NCI-H774 (cell line): ENCODE measurements around the gene VRK2.
"Not testable (repeated sequence)": the region's sequence is repeated elsewhere in the genome, so short reads cannot be mapped to it uniquely, and the experiment has no call there.

ENCODE experiments used
- DNase-seq: peaks from one replicate; lab custom pipeline; 2025; lab: John Stamatoyannopoulos, UW

The VRK2 gene

DNA sequence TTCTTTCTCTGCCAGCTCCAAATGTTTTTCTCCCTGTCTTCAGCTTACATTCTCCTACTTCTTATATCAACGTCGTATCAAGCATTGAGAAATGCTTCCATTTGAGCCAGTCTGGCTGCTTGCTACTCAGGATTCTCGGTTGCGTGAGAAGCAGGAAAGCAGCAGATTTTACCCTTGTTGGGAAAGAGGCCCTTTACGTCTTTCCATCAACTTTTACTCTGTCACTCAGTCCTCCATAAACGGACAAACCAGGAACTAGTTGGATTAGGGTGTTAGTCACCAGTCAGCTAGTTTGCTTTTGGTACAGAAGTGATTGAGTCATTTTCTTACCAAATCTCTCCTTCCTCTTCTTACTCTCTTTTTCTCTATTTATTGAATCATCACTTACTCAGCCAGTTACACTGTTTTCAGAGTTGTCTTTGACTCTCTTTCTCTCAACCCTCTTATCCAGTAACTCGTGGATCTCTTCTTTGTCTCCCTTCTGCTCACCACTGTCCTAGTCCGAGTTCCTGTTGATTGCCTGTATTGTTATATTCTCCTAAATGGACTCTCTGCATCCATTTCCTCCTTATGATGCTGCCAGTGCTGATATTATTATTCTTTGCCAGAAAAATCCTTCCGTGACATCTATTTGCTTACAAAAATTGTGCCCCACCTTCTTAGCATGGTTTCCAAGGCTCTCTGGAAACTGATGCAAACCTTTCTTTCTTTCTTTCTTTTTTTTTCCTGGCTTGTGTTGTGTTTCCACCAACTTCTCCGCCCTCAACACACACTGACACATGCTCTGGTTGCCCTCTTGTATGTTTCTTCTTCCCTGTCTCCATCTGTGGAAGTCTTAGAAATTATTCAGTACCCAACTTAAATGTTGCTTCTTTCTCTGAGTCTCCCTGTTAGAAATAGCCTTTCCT lies 61.5 kb downstream of the VRK2 start:
- no peak for DNase-seq

DNA sequence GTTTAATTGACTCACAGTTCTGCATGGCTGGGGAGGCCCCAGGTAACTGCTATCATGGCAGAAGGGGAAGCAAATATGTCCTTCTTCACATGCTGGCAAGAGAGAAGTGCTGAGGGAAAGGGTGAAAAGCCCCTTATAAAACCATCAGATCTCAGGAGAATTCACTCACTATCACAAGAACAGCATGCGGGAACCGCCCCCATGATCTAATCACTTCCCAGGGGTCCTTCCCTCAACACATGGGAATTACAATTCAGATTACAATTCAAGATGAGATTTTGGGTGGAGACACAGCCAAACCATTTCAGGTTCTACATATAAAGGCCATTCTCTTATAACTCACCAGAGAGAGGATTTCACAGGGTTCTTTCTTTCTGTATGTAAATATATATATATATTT lies 62.9 kb downstream of the VRK2 start:
- no peak for DNase-seq

DNA sequence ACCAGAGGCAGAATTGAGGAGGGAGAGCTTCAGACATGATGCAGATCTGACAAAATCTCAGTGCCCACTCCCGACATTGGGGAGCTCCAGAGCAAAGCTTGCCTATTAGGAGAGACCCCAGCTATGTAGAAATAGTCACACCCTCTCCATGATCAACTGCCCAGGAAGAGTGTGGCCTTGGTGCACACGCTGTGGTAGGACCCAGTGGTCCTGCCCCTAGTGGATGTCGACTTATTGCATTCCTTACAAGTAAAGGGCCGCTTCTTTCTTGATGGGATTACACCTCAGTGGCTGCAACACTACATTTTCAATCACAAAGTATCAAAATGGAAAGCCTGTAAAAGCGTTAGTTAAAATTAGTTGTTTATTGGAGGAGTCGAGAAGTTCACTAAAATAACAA lies 64.2 kb downstream of the VRK2 start:
- DNase-seq, result no peak

DNA sequence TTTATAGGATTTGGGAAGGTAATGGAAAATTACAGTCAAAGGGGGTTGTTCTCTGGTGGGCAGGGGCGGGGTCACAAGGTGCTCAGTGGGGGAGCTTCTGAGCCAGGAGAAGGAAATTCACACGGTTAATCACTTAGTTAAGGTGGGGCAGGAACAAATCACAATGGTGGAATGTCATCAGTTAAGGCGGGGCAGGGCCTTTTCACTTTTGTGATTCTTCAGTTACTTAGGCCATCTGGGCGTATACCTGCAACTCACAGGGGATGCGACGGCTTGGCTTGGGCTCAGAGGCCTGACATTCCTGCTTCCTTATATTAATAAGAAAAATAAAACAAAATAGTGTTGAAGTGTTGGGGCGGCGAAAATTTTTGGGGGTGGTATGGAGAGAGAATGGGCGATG lies 67.0 kb downstream of the VRK2 start:
- DNase-seq, result not testable (repeated sequence)

DNA sequence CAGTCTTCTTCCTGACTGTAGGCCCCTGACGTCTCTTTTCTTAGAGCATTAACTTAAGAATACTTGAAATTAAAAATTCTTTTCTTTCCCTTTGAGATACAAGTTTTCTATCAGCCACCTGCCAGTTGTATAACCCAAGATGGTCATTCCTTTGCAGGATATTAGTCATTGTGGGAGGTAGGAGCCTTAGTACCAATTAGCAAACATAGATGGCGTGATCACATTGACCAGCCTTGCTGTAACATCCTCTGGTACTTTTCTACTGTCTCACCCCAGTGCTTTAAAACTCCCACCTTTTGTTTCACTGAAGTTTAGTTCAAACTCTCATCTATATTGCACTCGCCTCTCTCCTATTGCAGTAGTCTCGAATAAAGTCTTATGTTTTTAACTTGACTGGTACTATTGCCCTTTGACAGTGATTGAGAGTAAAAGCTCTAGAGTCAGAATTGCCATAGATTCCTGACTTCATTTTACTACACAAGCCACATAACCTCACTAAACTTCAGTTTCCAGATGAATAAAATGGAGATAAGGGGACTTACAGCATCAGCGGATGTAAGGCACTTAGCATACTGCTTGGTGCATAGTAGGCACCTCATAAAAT lies 74.1 kb downstream of the VRK2 start:
- DNase-seq, result no peak

DNA sequence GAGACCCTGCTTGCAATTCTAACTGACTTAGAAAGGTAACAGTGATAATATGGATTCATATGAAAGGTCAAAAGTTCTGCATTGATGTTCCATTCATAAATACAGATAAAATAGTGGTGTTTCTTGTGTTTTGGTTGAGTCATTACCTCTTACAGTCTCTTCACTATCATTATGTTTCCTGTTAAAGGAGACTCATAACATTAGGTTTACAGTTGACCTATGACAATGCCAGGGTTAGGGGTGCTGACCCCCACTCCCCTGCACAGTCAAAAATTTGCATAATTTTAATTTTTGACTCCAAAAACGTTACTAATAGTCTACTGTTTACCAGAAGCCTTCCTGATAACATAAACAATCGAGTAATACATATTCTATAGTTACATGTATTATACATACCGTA lies 75.4 kb downstream of the VRK2 start:
- DNase-seq, result no peak

DNA sequence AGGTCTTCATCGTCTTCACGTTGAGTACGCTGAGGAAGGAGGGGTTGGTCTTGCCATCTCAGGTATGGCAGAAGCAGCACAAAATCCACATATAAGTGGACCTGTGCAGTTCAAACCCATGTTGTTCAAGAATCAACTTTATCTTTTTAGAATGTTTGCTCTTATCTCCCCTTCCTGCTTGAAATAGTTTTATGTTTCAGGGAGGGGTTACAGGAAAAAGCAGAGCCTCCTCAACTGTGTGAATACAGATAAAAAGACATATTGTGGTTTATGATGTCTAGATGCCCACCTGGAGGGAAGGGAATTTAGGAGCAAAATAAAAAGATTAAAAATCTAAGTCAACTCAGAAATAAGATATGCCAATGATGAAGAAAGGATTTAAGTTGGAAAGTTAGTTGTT lies 75.9 kb downstream of the VRK2 start:
- DNase-seq, result no peak

DNA sequence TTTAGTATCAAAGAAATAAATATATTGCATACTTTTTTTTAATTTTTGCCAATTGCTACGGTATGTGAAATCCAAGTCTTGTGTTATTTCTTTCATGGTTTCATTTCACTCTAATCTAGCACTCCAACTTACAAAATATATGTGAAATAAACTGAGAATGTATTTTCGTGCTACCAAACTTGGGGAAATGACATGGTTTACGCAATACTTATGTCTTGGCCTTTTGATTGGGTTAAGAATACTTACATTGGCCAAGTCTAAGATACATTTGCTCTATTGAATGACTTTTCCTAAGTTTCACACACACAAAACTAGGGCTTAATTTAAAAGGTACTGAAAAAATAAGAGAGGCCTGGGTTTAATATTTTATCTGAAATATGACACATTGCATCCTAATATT lies 80.5 kb downstream of the VRK2 start:
- DNase-seq, result no peak

DNA sequence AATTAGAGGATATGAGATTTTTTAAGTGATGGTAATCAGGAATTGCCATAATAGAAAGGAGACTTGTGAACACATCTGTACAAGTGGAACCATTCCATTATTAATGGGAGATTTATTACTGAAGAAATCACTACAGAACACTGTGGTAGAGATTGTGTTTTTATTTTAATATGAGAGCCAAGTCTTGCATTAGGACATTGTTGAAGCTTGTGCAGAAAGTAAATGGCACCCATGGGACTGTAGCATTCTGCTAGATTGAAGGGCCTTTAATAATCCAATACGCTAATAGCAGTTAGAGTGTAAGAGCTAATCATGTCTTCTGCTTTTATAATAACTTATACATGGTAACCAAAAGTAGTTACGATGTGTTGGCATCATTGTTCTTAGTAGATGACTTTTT lies 83.6 kb downstream of the VRK2 start:
- DNase-seq, result no peak

DNA sequence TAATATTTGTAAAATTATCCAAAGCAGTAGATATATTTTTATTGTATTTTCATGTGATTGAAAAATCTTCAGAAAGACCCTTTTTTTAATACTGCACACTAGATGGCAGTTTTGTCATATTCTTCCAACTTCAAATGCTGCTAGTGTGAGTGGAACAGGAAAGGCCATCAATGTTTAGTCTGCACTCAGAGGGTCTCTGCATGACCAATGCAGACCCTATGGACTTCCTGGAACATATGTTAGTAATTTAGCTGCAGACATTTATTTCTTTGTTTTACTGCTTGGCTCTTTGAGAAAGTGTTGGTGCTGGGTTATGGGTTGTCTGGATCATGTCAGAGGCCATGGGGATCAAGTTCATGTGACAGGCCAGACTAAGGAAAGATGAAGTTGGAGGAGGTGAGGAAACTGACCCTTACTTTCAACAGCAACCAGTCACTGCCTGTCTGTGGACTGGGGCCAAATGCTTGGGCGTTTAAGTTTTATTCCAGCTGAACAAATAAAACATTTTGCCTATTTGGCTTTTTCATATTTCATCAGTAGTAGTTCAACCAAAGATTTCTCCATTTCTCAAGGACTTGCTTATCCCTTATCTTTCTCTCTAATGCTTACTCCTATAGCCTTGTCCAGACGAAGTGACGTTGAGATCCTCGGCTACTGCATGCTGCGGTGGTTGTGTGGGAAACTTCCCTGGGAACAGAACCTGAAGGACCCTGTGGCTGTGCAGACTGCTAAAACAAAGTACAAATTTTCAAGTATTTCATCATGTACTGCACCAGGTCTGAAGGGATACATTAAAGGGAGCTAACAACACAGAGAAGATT lies 84.8 kb downstream of the VRK2 start:
- no peak for DNase-seq

DNA sequence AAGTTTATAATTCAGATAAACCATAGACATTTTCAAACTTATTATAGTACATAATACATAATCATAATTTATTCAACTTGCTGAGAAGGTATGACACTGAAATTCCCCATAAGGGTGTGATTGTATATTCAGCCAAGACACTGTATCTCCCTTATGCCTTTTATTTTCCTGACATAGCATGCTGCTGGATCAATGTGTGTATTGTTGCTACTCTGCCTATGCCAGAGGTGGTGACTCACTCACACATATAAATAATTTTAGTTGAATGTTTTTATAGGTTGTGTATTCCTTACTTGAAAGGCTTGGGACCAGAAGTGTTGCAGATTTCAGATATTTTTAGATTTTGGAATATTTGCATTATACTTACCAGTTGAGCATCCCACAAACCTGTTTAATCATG lies 86.8 kb downstream of the VRK2 start:
- no peak for DNase-seq

DNA sequence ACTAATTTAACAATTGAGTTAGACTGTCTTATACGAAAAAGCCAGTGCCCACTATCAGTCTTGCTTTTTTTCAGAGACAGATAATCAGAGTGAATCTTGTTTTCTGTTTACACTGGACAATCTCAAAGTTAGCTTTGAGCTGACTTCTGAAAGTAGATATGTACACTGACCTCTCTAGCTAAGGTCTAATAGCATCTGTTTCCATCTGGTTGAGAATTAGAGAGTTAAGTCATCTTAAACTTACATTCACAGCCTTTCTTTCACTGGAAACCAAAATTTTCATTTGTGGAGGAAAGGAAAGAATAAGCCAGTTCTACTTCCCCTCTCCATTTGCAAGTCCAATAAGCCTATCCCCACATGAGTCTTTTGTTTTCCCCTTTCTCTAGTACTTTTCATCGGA lies 89.3 kb downstream of the VRK2 start:
- DNase-seq, result no peak

DNA sequence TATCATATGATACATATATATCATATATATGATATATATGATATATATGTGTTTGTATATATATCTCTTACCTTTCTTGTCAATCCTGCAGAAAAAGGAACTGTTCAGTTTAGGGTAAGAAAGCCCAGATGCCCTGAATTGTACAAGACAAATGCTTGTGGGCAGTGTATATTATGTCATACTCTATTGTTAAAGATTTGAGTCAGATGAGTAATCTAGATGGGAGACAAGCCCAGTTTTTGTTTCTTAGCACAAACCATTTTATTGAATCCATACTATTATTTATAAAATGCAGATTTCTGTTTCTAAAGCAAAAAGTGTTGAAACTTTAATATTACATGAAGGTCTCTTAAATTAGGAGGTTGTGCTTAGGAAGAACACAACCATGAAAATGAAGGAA lies 90.6 kb downstream of the VRK2 start:
- no peak for DNase-seq

DNA sequence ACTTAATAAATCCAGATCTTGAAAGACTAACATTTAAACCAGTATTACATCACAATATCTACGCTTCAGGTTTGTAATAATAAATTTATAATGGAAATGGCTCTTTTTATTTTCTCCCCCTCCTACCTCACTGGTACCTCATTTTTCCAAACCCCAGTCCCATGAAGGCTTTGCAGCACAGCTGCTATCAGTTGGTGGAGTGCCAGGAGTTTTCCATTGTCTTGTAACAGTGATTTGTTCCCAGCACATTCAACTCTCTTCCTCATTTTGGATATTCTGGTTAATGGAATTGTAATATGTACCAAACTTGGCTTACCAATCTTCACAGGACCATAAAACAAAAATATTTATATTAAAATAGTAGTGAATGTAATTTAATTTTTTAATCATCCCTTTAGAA lies 91.2 kb downstream of the VRK2 start:
- no peak for DNase-seq

DNA sequence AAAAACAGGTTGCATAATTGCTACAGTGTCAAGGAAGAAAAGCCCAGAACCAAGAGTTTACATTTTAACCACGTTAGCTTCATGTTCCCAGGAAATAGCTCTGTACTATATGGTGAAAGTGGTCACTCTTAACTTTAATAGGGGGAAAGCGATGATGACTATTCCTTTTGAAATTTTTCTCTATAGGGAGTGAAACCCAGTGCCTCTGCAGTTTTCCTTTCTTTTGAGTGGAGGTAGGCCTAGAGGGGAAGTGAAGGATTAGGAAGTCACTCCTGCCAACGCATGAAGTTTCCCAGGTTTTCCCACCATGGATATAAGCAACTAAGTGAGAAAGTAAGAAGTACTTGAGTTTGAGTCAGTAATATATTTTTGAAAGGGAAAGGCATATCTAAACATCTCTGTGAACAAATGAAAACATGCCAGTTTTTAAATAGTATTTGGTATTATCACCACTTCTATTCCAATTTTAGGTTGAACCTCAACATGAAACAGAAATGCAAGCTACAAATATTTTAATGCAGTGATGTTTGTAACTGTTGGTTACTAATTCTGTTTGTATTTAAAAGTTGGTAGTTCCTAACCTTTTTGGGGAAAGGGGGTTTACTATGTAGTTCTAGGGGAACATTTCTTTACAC lies 91.9 kb downstream of the VRK2 start:
- DNase-seq, result no peak

DNA sequence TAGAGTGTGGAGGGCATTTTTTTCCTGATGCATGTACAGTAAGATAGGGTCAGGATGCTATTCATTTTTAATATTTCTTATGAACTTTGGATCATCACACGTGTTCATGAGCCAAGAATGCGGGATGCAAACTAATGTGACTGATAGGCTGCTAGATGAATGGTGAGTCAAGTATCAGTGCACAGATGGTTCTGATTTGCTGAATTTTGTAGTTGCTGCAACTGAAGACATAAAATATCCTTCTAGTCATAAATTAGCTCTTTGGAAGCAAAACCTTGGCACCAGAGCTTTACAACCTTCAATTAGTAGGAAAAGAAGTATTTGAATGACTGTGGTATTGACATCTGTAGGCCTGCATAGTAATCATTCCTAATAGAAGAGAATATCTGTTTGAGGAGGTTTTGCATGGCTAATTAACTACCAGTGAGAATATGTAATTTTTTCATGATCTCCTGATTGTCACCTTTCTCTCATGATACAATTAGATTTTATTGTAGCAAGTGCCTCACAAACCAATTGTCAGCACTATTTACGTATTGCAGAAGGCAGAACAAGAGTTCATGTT lies 94.0 kb downstream of the VRK2 start:
- DNase-seq, result no peak

DNA sequence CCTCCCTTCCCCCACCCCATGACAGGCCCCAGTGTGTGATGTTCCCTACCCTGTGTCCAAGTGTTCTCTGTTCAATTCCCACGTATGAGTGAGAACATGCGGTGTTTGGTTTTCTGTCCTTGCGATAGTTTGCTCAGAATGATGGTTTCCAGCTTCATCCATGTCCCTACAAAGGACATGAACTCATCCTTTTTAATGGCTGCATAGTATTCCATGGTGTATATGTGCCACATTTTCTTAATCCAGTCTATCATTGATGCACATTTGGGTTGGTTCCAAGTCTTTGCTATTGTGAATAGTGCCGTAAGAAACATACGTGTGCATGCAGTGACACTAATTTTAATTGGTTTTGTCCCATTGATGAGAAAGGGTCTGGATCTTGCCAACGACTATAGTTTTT lies 99.2 kb downstream of the VRK2 start:
- not testable (repeated sequence) for DNase-seq

DNA sequence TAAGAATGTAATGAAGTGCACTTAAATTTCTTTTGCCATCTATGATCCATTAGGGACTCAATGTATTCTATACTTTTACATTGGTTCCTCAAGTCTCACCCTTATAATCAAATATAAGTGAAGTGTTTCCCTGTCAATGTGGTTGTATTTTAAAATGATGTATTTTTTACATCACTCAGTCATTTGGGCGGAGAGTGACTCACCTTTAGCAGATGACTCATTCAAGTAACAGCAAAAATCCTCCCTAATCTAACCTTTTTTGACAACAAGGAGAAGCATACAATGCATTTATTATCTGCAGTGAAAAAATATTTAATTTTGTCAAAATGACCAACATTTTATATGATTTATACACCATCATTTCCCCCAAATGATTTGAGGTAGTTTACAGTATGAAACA lies 100.1 kb downstream of the VRK2 start:
- no peak for DNase-seq

DNA sequence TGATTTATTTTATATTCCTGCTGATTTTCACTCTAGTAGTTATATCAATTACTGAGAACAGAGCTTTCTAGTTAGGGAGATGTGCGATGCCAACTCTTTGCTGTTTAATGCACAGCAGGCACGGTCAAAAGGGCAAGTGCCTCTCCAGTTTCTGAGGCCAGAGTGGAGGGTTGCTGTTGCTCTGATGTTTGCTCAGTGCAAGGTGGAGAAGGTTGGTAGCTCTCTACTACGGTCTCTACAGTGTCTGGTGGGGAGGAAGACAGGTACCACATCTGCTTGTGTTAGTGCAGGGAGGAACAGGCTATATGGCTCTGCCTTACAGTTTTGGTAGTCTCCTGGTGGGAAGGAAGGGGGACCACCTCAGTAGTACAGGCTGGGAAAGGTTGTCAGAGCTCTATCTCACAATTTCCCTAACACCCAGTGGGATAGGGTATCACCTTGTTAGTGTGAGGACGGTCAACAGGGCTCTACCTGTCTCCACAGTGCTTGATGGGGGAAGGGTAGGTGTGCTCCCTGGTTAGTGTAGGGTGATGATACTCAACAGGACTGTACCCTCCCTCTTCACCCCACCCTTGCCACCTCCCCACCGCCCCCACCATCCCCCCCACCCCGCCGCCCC lies 108.7 kb downstream of the VRK2 start:
- no peak for DNase-seq

DNA sequence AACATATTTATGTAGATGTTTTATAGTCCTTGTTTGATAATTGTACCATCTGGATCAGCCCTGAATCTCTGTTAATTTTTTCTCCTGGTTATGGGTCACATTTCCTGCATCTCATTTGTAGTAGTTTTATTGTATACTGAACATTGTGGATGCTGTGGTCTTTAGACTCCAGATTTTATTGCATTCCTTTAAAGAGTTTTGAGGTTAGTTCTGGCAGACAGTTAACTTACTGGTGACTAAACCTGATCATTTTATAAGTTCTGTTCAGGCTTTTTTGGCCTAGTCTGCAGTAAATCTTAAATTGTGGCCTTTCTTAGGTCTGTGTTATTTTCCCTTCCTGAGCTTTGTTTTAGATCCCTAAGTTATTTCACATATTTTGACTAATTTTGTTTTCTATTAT lies 110.2 kb downstream of the VRK2 start:
- no peak for DNase-seq

DNA sequence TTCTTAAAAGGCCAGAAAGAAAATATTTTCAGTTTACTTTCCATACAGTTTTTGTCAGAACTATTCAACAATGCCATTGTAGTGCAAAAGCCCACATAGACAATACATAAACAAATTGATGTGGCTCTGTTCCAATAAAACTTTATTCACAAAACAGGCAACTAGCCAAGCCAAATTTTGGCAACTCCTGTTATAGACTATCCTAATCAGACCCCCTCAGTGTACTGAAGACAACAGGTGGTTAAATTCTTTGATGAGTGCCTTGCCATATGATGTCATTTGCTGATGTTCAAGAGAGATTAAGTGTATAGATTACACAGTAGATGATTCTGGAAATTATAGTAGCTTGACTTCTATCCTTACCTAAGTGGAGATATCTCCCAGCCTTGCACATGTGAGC lies 111.1 kb downstream of the VRK2 start:
- no peak for DNase-seq

DNA sequence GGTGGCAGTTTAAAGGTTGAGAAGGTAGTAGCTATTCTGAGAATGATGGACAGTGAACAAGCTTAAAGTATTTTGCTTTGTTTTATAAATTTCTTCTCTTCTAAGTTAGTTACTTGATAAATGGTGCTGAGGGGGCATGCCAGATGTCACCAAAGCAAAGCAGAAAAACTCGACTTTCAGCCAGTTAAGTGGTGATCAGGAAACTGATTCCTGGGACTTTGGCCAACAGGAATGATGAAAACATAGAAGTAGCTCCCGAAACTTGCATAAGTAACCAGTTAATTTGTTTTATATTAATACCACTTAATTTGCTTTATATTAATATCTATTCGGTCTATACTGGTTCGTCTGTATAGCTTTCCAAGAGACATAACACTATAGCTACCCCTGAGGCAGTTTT lies 111.9 kb downstream of the VRK2 start:
- DNase-seq, result no peak
